ENCODE data around the gene HOXC4. TPM values are rescaled to one million over a fixed set of nuclear protein-coding genes. Genes with fewer than 3 reads are reported as not detected.
"Not testable (repeated sequence)": the region's sequence is repeated elsewhere in the genome, so short reads cannot be mapped to it uniquely, and the experiment has no call there.

HOXC4 gene
- total and polyA plus RNA-seq, 10 of the 15 experiments (the other 5 are each of a cell fraction or from before 2014, with no cell fraction given), result 1.0 to 11.4 (median 4.2) TPM

GRCh38 chr12:54079115-54079514 is 25.5 kb downstream of the HOXC4 start:
- BruUV-seq (replicated peaks); FAIRE-seq: not testable (repeated sequence)
- WGBS (ENCODE audit: insufficient coverage, insufficient replicate concordance, low lambda C conversion rate, missing lambda C conversion rate), result 91% methylated on average over 9 of the region's 9 CpGs

GRCh38 chr12:54080008-54080924 is 26.6 kb downstream of the HOXC4 start:
- intact Hi-C loops (cut with micrococcal nuclease; ENCODE audit: unreplicated experiment); H3K4me2 ChIP-seq (ENCODE audit: control insufficient read depth, insufficient read depth); in situ Hi-C loops (cut with MboI); H2AFZ ChIP-seq (ENCODE audit: control insufficient read depth, low read depth, low read length); H3K9ac ChIP-seq (ENCODE audit: control insufficient read depth, insufficient read depth, low read length); H3K4me3 ChIP-seq; DNase-seq (ENCODE audit: low read depth, low spot score); H3K27ac ChIP-seq (ENCODE audit: control insufficient read depth, insufficient read depth); H3K36me3 ChIP-seq (ENCODE audit: control insufficient read depth in 2 of 2, insufficient read depth in 2 of 2, low read length in 1 of 2); ATAC-seq; CTCF ChIA-PET; H3K79me2 ChIP-seq (ENCODE audit: control insufficient read depth, insufficient read depth, low read length); FAIRE-seq; H3K27me3 ChIP-seq (replicated peaks in 1 of 2; ENCODE audit: control insufficient read depth in 2 of 2, insufficient read depth in 2 of 2, low read length in 1 of 2); POLR2A ChIA-PET; H3K9me3 ChIP-seq (replicated peaks; ENCODE audit: control insufficient read depth, insufficient read depth, low read length); BruUV-seq (replicated peaks); H4K20me1 ChIP-seq (ENCODE audit: control insufficient read depth, insufficient read depth); H3K4me1 ChIP-seq (ENCODE audit: control insufficient read depth, insufficient read depth, low read length): not testable (repeated sequence)
- ChIA-PET SMC1A (ENCODE audit: uncharacterized antibody, unreplicated experiment) (interaction anchor here (1.1 kb wide), 1 partner anchor 46 kb away, joined by 3 read pairs; no protein-coding TSS in a partner anchor), RAD21 (ENCODE audit: unreplicated experiment) (interaction anchor here (2.4 to 2.8 kb wide), 2 partner anchors 27 to 48 kb away, joined by 11 to 12 read pairs; partner anchors contain the start of genes HOXC4 and HOXC5)
- 97% methylated on average over 19 of the region's 19 CpGs for WGBS (ENCODE audit: insufficient coverage, insufficient replicate concordance, low lambda C conversion rate, missing lambda C conversion rate)

More at GRCh38 chr12:54079115-54079514, 25.5 kb downstream of the HOXC4 start:
- H3K9me3 ChIP-seq (replicated peaks; ENCODE audit: control insufficient read depth, insufficient read depth, low read length); H3K27ac ChIP-seq (ENCODE audit: control insufficient read depth, insufficient read depth); in situ Hi-C loops (cut with MboI); H3K27me3 ChIP-seq (replicated peaks in 1 of 2; ENCODE audit: control insufficient read depth in 2 of 2, insufficient read depth in 2 of 2, low read length in 1 of 2); SMC1A ChIA-PET (ENCODE audit: uncharacterized antibody, unreplicated experiment); RAD21 ChIA-PET (ENCODE audit: unreplicated experiment); H2AFZ ChIP-seq (ENCODE audit: control insufficient read depth, low read depth, low read length); H4K20me1 ChIP-seq (ENCODE audit: control insufficient read depth, insufficient read depth); CTCF ChIA-PET; ATAC-seq; DNase-seq (ENCODE audit: low read depth, low spot score); H3K4me2 ChIP-seq (ENCODE audit: control insufficient read depth, insufficient read depth); H3K4me3 ChIP-seq; H3K79me2 ChIP-seq (ENCODE audit: control insufficient read depth, insufficient read depth, low read length); intact Hi-C loops (cut with micrococcal nuclease; ENCODE audit: unreplicated experiment); POLR2A ChIA-PET; H3K9ac ChIP-seq (ENCODE audit: control insufficient read depth, insufficient read depth, low read length); H3K4me1 ChIP-seq (ENCODE audit: control insufficient read depth, insufficient read depth, low read length); H3K36me3 ChIP-seq (ENCODE audit: control insufficient read depth in 2 of 2, insufficient read depth in 2 of 2, low read length in 1 of 2): not testable (repeated sequence)

Measured in GM12878 (cell line).